GM21423 (cell line): ENCODE measurements around the gene SUMF1.

ENCODE experiments used
- ATAC-seq: cut with Tn5 transposase; IDR thresholded peaks from one replicate; pipeline ENCODE4 v1.9.1; 2021; ENCODE audit warnings: mild to moderate bottlenecking, moderate library complexity; ENCODE audit not compliant: unreplicated experiment

Gene SUMF1

GRCh38 chr3:4418156-4418555 is 48.9 kb downstream of the SUMF1 start:
- ATAC-seq = no peak

- ATAC-seq = no peak
These were observed 49.6 kb downstream of the SUMF1 start for GRCh38 chr3:4417449-4417848.

GRCh38 chr3:4416961-4417360 is 50.1 kb downstream of the SUMF1 start:
- ATAC-seq = no peak

GRCh38 chr3:4416427-4416945 is 50.6 kb downstream of the SUMF1 start:
- no peak for ATAC-seq

- ATAC-seq = no peak
These were observed 53.6 kb downstream of the SUMF1 start for GRCh38 chr3:4413467-4413866.

GRCh38 chr3:4411833-4412232 is 55.2 kb downstream of the SUMF1 start:
- no peak for ATAC-seq

DNA sequence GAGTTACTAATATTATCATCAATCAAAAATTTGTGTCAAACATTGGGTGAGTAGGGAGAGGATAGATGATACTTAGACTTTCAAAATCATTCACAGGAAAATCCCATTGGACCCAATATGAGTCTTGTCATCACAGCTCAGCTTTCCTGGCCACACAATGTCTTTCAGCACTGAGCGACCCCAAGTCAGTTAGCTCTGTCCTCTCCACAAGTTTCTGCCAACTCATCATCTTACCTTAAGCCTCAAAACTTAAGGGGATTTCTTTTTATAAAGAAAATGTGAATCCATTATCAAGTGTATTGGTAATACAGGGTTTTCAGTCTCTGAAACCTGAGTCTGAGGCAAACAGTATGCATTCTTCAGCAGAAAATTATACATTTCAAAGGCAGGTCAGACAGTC is 55.8 kb downstream of the SUMF1 start:
- no peak for ATAC-seq

GRCh38 chr3:4410606-4411005 is 56.5 kb downstream of the SUMF1 start:
- no peak for ATAC-seq

DNA sequence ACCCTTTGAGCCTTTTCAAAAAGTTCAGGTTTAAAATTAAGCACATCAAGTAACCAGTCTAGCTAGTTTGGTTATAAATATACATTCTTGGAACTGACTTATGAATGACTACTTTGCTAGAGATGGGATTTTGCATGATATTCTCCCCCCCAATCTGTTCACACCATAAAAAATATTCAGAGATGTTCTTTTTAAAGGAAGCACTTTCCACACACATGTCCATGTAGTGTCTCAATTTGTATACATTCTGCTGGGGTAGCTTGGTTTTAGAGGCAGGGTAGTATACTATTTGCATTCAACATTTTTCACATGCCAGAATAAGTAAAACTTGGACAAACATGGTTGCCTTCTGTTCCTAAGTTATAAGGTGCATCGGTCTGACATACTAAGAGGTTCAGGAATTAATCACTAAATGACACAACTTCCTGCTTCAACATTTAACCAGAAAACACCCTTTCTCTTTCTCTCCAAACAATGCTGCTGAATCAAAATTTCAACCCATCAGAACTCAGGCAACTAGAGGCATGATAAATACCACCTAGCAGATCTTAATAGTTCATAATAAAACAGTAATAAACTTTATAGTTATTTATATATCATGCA is 57.0 kb downstream of the SUMF1 start:
- peak; percentile 29 for ATAC-seq

GRCh38 chr3:4409415-4409814 is 57.7 kb downstream of the SUMF1 start:
- peak; percentile 31 for ATAC-seq

GRCh38 chr3:4408958-4409357 is 58.1 kb downstream of the SUMF1 start:
- ATAC-seq = no peak

- ATAC-seq = no peak
These were observed 59.1 kb downstream of the SUMF1 start for GRCh38 chr3:4407941-4408340.

DNA sequence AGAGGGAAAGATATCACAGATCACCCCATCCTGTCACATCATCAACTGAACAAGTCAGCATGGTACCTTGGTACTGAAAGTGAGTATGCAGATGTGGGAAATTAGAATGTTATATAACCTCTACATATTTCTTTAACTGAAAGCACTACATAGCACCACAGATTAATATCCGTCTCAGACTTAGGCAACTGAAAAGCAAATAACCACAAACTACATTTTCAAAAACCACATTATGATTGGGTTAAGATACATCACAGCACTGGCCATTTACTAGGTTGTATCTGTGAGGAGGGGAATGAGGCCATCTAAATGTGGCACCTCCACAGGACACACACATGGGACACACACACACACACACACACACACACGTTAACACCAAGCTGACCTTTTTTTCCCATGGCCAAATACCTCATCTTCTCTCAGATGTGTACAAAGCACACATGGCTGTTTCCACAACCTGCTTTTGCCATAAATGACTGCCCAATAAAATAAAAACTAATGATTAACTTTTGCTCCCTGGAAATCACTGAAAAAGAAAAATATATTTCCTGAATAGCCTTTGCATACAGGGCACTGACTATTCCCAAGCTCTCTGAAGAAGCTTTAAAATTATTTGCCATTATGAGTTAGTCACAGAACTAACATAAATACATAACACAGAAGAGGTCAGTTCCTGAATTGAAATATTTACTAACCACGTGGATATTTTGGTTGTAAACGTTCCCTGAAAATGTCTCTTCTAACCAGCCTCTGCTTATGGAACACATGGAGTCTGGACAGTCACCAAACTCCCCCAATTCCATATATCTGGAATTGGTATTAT is 60.1 kb downstream of the SUMF1 start:
- peak; percentile 73 for ATAC-seq

DNA sequence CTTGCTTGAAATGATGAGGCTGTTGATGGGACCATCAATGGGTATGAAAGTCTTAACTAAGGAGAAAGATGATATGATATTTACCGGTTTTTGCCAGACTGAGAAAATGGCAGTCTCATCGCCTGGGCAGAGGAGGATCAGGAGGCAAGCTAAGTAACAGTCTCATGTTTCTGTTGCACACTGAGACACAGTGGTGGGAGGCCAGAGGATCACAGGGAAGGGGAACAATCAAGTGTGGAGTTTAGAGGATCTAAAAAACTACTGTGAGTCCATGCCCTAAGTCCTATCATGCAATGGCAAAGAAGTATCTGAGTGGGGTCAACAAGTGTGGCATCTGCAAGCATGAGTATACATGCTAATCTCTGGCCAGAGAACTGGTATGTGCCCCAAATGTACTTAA is 62.2 kb downstream of the SUMF1 start:
- no peak for ATAC-seq

- no peak for ATAC-seq
These were observed 65.6 kb downstream of the SUMF1 start for GRCh38 chr3:4401441-4401840.

- ATAC-seq = no peak
These were observed 67.6 kb downstream of the SUMF1 start for GRCh38 chr3:4399476-4399875.

DNA sequence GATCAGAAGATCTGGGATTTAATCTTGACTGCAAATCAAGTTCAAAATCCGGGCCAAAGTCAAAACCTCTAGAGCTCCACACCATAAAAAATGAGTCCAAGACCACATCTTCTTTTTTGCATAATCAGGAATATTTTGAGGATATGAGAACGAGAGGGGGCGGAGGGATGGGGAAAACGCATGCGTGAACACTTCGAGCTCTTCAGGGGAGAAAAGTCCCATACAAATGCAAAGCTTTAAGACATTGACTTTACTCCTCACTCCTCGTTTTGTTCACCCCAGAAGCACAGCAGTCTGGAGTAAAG is 68.2 kb downstream of the SUMF1 start:
- ATAC-seq = no peak

GRCh38 chr3:4398120-4398940 is 68.7 kb downstream of the SUMF1 start:
- no peak for ATAC-seq

- no peak for ATAC-seq
These were observed 69.6 kb downstream of the SUMF1 start for GRCh38 chr3:4397466-4397865.

GRCh38 chr3:4396542-4396941 is 70.5 kb downstream of the SUMF1 start:
- ATAC-seq = no peak

- ATAC-seq = no peak
These were observed 71.1 kb downstream of the SUMF1 start for GRCh38 chr3:4396006-4396405.

GRCh38 chr3:4395448-4395847 is 71.6 kb downstream of the SUMF1 start:
- no peak for ATAC-seq
